HPDE6-E6E7 (cell line): ENCODE data around the gene DDX49.
A peak's percentile ranks its signal among the peaks of the same experiment; 100 is the strongest.

ENCODE experiments used
- DNase-seq: peaks from one replicate; pipeline ENCODE4 v3.0.0; 2011; ENCODE audit warnings: missing footprints; ENCODE audit errors: extremely low spot score

Gene DDX49, protein sequence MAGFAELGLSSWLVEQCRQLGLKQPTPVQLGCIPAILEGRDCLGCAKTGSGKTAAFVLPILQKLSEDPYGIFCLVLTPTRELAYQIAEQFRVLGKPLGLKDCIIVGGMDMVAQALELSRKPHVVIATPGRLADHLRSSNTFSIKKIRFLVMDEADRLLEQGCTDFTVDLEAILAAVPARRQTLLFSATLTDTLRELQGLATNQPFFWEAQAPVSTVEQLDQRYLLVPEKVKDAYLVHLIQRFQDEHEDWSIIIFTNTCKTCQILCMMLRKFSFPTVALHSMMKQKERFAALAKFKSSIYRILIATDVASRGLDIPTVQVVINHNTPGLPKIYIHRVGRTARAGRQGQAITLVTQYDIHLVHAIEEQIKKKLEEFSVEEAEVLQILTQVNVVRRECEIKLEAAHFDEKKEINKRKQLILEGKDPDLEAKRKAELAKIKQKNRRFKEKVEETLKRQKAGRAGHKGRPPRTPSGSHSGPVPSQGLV

DNA sequence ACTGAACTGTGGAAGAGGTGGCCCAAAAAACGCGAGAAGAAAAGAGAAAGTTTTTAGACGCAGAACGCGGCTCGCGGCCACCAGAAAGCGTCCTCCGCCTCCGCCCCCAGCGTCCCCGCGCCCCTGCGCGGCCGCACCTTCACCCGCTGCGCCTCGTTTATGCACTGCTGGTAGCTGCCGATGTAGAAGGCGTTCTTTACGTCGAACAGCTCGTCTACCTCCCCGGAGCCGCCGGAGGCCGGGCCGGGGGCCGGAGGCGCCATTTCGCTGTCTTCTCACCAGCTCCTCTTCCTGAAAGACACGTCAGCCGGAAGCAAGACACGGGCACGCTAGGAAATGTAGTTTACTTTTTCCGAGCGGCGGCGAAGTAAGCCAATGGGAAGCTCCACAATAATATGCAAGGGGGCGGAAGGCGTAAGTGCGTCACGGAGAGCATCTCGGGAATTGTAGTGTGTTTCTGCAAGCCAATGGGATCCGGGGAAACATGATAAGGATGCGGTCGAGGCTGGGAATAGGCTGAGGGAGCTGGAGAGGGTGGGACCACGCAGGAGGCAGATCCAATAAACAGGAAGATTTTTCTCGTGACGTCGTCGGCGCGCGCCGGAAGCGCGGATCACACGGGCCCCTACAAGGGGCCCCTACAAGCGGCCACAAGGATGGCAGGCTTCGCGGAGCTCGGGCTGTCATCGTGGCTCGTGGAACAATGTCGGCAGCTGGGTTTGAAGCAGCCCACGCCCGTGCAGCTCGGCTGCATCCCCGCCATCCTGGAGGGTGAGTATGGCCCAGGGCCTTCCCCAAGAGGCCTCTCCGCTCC, at the start of gene DDX49, which contains the start of gene COPE:
Gene DDX49 (plus strand): TSS at position 630 of the 814 bp plus-strand sequence. CDS start 27 bp downstream, at position 657.
Gene COPE (minus strand): TSS at position 302 of the 814 bp plus-strand sequence. CDS start 39 bp downstream, at position 263.
- peak; percentile 100 for DNase-seq

DNA sequence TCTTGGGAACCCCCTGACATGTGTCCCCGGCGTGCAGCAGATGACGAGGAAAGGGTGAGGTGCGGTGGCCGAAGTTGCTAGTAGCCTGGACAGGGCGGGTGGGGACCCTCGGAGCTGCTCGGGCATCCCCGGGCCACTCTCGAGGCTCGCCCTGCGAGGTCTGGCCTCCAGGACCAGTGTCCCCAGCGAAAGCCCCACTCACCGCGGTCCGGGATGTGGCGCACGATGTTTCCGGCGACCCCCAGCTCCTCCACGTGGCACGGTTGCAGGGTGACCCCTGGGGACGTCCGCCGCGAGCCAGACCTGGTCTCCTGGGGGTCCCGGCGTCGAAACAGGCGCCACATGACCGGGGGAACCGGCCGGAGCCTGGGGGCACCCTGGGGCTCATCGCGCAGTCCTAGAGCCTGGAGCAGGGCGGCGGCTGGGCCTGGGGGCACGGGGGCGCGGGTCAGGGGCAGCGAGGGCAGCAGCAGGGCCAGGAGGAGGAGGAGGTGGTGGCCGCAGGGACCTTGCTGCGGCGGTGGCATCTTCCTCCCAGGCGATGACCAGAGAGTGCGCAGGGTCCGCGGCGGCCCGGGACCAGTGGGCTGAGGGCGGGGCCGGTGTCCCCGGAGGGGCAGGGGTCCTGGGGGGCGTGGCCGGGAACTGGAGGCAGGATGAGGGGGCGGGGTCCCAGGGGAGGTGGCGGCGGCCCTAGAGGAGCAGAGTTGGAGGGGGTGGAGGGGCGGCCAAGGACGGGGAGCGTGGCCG, 49.6 kb upstream of the DDX49 start:
- no peak for DNase-seq

GRCh38 chr19:18870531-18871172, 48.9 kb upstream of the DDX49 start:
- no peak for DNase-seq

- no peak for DNase-seq
Measured at GRCh38 chr19:18871543-18871942, 48.0 kb upstream of the DDX49 start.

DNA sequence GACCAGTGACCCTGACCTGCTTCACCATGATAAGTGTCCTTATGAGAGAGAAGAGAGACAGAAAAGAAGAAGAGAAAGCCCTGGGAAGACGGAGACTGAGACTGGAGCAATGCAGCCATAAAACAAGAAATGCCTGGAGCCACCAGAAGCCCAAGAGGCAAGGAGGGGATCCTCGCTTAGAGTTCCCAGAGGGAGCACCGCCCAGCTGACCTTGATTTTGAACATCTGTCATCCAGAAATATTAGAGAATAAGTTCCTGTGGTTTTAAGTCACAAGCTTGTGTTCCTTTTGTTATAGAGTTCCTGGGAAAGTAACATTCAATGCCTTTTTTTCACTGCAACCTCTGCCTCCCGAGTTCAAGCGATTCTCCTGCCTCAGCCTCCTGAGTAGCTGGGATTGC, 43.8 kb upstream of the DDX49 start:
- DNase-seq: no peak

DNA sequence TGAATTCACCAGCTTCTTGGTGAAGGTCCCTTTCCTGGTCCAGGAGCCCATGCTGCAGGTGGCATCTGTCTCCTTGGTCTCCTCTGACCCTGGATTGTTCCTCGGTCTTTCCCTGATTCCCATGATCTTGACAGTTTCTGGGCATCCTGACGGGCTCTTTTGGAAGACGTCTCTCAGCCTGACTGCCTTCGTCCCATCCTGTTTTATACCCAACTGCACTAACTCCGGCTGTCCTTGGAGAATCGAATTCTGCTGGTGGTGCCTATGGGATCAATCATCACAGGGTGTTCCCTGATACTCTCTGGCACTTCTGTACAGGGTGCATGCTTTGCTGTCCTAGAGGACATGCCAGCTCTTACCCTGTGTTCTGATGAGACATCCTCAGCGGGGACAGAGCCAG, 42.6 kb upstream of the DDX49 start:
- no peak for DNase-seq

- no peak for DNase-seq
Measured at GRCh38 chr19:18878058-18878797, 41.3 kb upstream of the DDX49 start.

DNA sequence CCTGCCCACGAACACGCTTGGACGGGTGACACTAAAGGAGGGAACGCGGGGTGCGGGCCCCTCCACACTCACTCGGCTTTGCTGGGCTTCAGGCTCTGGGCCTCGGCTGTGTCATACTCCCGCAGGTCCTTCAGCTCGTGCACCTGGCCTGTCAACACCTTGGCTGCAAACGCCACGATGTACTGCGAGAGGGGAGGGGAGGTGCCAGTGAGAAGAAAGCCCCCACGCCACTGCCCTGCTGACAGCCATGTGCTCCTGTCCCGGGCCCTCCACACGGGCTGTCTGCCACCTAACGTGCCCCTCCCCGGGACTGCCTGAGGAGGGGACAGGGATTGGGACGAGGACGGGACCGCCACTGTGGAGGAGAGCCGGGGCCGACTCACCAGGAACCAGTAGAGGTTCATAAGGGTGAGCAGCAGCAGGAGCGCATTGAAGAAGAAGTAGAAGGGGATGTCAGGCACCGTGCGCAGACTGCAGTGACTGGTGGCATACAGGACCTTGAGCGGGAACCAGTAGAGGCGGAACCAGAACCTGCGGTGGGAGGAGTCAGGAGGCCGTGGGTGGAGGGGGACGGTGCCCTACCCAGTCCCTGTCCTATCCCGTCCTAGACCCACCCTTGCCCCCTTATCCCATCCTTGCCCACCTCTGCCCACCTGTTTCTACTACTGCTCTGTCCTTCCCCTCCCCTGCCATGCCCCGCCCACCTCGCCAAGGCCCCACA, 40.5 kb upstream of the DDX49 start:
- no peak for DNase-seq

DNA sequence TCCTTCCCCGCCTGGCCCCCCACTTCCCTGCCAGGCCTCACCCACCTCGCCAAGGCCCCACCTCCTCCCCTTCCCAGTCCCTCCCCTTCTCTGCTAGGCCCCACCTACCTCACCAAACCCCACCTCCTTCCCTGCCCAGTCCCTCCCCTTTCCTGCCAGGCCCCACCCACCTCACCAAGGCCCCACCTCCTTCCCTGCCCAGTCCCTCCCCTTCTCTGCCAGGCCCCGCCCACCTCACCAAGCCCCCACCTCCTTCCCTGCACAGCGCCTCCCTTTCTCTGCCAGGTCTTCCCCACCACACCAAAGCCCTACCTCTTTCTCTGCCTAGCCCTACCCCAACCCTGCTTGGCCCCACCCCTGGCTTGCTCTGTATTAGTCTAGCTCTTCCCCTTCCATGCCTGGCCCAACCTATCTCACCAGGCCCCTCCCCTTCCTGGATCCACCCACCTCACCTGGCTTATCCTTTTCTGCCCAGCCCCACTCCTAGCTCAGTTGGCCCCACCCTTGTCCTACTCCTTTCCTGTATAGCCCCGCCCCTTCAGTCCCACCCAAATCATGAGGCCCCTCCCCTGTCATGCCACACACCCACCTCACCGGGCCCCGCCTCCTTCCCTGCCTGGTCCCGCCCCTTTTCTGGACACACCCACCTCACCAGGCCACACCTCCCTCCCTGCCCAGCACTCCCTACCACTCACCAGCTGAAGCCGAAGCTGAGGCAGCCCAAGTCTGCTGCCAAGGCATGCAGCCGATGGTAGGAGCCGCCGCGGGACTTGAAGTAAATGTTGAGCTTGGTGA, 39.7 kb upstream of the DDX49 start:
- DNase-seq: no peak

- DNase-seq: no peak
Measured at GRCh38 chr19:18881491-18881890, 38.0 kb upstream of the DDX49 start.

- no peak for DNase-seq
Measured at GRCh38 chr19:18883526-18884304, 35.8 kb upstream of the DDX49 start.

DNA sequence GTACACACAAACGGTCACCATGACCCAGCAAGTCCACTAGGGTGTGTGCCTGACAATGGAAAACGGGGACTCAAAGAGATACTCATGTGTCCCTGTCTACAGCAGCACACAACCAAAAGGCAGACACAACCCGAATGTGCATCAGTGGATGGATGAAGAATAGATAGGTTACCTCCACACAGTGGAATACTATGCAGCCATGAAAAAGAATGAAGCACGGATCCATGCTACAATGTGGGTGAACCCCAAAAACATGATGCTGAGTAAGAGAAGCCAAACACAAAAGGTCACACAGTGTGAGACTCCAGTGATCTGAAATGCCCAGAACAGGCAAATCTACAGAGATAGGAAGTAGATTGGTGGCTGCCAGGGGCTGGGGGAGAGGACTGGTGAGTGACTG, 32.5 kb upstream of the DDX49 start:
- DNase-seq: no peak

- DNase-seq: no peak
Measured at GRCh38 chr19:18889949-18890745, 29.4 kb upstream of the DDX49 start.

DNA sequence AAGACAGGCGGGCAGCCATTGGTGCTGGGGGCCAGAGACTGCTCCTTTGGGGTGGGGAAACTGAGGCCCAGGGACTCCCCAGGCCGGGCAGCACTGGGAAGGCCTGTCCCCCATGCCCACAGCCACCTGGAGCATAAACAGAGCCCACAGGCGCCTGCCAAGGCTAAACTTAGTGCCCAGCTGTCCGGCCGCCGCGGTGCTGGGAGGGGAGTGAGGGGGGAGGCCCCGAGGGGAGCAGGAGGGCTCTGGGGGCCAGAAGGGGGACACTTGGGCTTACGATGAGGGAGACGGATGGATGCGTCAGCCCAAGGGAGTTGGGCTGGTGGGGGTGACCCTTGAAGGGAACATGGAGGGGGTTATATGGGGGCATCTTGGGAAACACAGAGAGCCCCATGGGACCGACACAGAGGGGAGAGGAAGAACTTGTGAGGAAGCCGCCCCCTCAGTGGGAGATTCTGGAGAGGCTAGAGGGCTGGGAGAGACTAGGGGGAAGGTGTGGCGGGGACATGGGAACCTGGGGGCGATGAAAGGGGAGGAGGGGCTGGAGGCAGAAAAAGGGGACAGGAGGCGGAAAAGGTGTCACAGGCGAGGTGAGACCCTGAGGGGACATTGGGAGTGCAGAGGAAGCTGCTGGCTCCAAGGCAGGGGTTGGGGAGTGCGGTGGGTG, 25.8 kb upstream of the DDX49 start:
- DNase-seq: no peak

DNA sequence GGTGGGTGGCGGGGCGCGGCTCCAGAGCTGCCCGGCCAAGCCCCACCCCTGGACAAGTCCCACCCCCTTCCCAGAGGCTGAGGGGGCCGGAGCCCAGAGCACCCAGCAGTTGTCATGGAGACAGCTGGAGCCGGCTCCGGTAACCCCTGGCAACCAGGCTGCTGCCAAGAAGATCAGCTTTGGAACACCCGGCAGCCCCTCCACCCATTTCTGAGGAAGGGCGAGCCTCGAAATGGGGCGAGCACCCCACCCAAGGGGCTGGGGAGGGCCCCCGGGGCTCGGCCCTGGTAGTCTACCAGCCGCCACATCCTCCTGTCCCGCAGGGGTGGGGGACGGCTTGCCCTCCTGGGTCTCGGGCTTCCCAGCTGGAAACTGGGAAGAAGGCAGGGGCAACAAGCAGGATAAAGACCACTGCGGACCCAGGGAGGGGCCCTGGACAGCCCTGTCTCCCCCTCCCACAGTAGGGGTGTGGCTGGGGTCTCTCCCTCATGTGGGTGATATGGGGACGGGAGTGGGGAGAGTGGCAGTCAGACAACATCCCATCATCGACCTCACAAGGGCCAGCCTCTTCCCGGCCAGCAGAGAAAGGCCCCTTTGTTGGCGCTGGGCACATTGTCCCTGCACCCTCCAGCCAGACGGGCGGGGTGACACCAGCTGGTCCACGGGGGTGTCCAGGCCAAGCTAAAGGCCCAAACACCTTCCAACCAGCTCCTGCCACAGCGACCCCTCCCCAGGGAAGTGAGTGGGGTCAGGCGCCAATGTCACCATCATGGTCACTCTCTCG, 25.1 kb upstream of the DDX49 start:
- DNase-seq: no peak
